ENCODE measurements around the gene LCOR.

GRCh38 chr10:96838529-96838928, 6.4 kb downstream of the LCOR start:
- TF ChIP-seq, protein P1, sequence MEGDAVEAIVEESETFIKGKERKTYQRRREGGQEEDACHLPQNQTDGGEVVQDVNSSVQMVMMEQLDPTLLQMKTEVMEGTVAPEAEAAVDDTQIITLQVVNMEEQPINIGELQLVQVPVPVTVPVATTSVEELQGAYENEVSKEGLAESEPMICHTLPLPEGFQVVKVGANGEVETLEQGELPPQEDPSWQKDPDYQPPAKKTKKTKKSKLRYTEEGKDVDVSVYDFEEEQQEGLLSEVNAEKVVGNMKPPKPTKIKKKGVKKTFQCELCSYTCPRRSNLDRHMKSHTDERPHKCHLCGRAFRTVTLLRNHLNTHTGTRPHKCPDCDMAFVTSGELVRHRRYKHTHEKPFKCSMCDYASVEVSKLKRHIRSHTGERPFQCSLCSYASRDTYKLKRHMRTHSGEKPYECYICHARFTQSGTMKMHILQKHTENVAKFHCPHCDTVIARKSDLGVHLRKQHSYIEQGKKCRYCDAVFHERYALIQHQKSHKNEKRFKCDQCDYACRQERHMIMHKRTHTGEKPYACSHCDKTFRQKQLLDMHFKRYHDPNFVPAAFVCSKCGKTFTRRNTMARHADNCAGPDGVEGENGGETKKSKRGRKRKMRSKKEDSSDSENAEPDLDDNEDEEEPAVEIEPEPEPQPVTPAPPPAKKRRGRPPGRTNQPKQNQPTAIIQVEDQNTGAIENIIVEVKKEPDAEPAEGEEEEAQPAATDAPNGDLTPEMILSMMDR (IDR thresholded peaks at IDR 0.05; ENCODE audit: poor library complexity): no peak
- TF ChIP-seq EZH2 (IDR thresholded peaks at IDR 0.05; ENCODE audit: borderline replicate concordance) (no peak), EZH2phosphoT487 (IDR thresholded peaks at IDR 0.05; ENCODE audit: low read depth, severe bottlenecking, unreplicated experiment) (no peak)
